Stomach (tissue), 19 donors: ENCODE measurements around the gene SF3B2. TPM values are rescaled to one million over a fixed set of nuclear protein-coding genes. Genes with fewer than 3 reads are reported as not detected.

Source experiments
- DNase-seq, 2 donors: peaks; one replicate each; pipeline versions ENCODE4 v3.0.0 to v3.0.0-alpha.2; 2013 to 2019
- H3K27ac ChIP-seq, 5 donors: fragments of 200-600 bp in 4 of 5; sonication (generic) in 4 of 5; one replicate each; pipeline ENCODE4 v1.5.1; 2013 to 2019; ENCODE audit warnings: mild to moderate bottlenecking in 1 of 5, moderate library complexity in 1 of 5
- H3K27me3 ChIP-seq, 3 donors: fragments of 200-600 bp; sonication (generic); one replicate each; pipeline ENCODE4 v1.5.1; 2017 to 2019; ENCODE audit warnings: mixed run types in 1 of 3
- H3K36me3 ChIP-seq, 4 donors: fragments of 200-600 bp; sonication (generic); 1 replicate in 3 of 4; 2 replicates in 1 of 4; pipeline ENCODE4 v1.5.1; 2016 to 2019
- H3K4me1 ChIP-seq, 4 donors: fragments of 200-600 bp; sonication (generic); one replicate each; pipeline ENCODE4 v1.5.1; 2016 to 2019
- H3K4me3 ChIP-seq, 4 donors: fragments of 200-600 bp; sonication (generic) in 3 of 4; one replicate each; pipeline ENCODE4 v1.5.1; 2016 to 2019; ENCODE audit warnings: mild to moderate bottlenecking in 1 of 4
- H3K9me3 ChIP-seq, 4 donors: fragments of 200-600 bp; sonication (generic); one replicate each; pipeline ENCODE4 v1.5.1; 2016 to 2019
- CTCF ChIP-seq, 7 experiments: fragments of 450-650 bp in 4 of 7; fragments of 200-600 bp in 3 of 7; sonication (generic) in 3 of 7; IDR thresholded peaks; one replicate each; pipeline ENCODE4 v1.5.1; 2016 to 2019; ENCODE audit warnings: antibody characterized with exemption in 7 of 7, control low read depth in 2 of 7, mild to moderate bottlenecking in 1 of 7
- EP300 ChIP-seq: sonication (generic); formaldehyde crosslinking; IDR thresholded peaks from one replicate; pipeline ENCODE4 v1.6.1; 2017; ENCODE audit warnings: antibody characterized with exemption
- POLR2A ChIP-seq, 4 donors: fragments of 450-650 bp; IDR thresholded peaks; one replicate each; pipeline ENCODE4 v1.6.1; 2016; ENCODE audit warnings: antibody characterized with exemption in 4 of 4, control low read depth in 2 of 4, mild to moderate bottlenecking in 1 of 4, moderate library complexity in 1 of 4
- POLR2AphosphoS5 ChIP-seq, 3 donors: sonication (generic); formaldehyde crosslinking; IDR thresholded peaks; one replicate each; pipeline ENCODE4 v1.6.1; 2016; ENCODE audit warnings: antibody characterized with exemption in 3 of 3
- WGBS, 5 donors: extraction: QIAGEN DNeasy Blood & Tissue Kit in 3 of 5; methylation state at CpG; one replicate each; pipeline versions ENCODE4 v1.1.5 to v1.1.7; 2013 to 2018; 5-methylcytosine and 5-hydroxymethylcytosine counted together
- intact Hi-C: fragments of 100-400 bp; cut with DNase I; formaldehyde crosslinking; loops from one replicate; pipeline ENCODE4 v1.15.1; 2023; ENCODE audit warnings: low total_unique reads
- long read RNA-seq, 10 donors: transcript quantifications; one replicate each; lab custom pipeline, GENCODE V29; 2026
- polyA plus RNA-seq, 3 donors: library from polyadenylated mRNA; stranded (reverse); fragments of 200-250 nt; gene quantifications; one replicate each; pipeline ENCODE4 v1.2.3, GENCODE V29; 2013
- total RNA-seq, 5 donors: library from RNA; depleted of rRNA; stranded (reverse); fragments of >200 nt; gene quantifications; one replicate each; pipeline versions ENCODE4 v1.1.0 to v1.2.3, GENCODE V29; 2014 to 2016
- donor health status: healthy with polysubstance abuse.
- donor health status: Bipolar disorder and iron deficiency.
- donor health status: healthy.

Gene SF3B2
- total RNA-seq, result 100 to 1,000 TPM in 4 of 5 donors, 10 to 100 TPM in 1; 52.7 to 366 (median 164) TPM
- polyA plus RNA-seq, result 100 to 1,000 TPM in 1 of 3 donors, 10 to 100 TPM in 2; 71.4 to 110 (median 99.9) TPM
- long read RNA-seq, donor 1, partial matches to known transcripts, result 24 of 30 reads
- long read RNA-seq, donor 1, other reads (novel, unspliced or antisense), result 0 of 30 reads
- long read RNA-seq, donor 2, transcript SF3B2-201 (22 exons, 2,903 nt), result major isoform, 10 of 25 reads
- long read RNA-seq, donor 2, partial matches to known transcripts, result 12 of 25 reads
- long read RNA-seq, donor 2, other reads (novel, unspliced or antisense), result 0 of 25 reads
- long read RNA-seq, donor 3, partial matches to known transcripts, result 9 of 15 reads
- long read RNA-seq, donor 3, other reads (novel, unspliced or antisense), result 0 of 15 reads
- long read RNA-seq, donor 4, result 0 reads
- long read RNA-seq, donor 5, transcript SF3B2-201 (22 exons, 2,903 nt), result major isoform, 5 of 44 reads
- long read RNA-seq, donor 5, partial matches to known transcripts, result 27 of 44 reads
- long read RNA-seq, donor 5, other reads (novel, unspliced or antisense), result 5 of 44 reads
- long read RNA-seq, donor 6, transcript SF3B2-201 (22 exons, 2,903 nt), result major isoform, 18 of 92 reads
- long read RNA-seq, donor 6, partial matches to known transcripts, result 69 of 92 reads
- long read RNA-seq, donor 6, other reads (novel, unspliced or antisense), result 0 of 92 reads
- long read RNA-seq, donor 7, partial matches to known transcripts, result 45 of 53 reads
- long read RNA-seq, donor 7, other reads (novel, unspliced or antisense), result 0 of 53 reads
- long read RNA-seq, donor 8, partial matches to known transcripts, result 43 of 53 reads
- long read RNA-seq, donor 8, other reads (novel, unspliced or antisense), result 0 of 53 reads
- long read RNA-seq, donor 9, partial matches to known transcripts, result 63 of 69 reads
- long read RNA-seq, donor 9, other reads (novel, unspliced or antisense), result 0 of 69 reads
- long read RNA-seq, donor 10, partial matches to known transcripts, result 5 of 6 reads
- long read RNA-seq, donor 10, other reads (novel, unspliced or antisense), result 0 of 6 reads

- peak within 1 kb of the TSS; percentile 72 to 98 (median 94) for H3K4me3 ChIP-seq
- H3K27me3 ChIP-seq, result peaks cover 0 to 29% (median 19%) of the 10 kb centered on the region in 3 donors
- H3K36me3 ChIP-seq, result peaks cover 28 to 37% (median 33%) of the 10 kb centered on the region in 4 donors
- WGBS, 5 donors, result 0 to 1% (median 0%) methylated on average over 19 to 84 of the region's 84 CpGs
- intact Hi-C loops, result no loop called here
- H3K27ac ChIP-seq, result peak within 1 kb of the TSS; percentile 80 to 94 (median 86)
- no peaks in the 10 kb centered on the region for H3K9me3 ChIP-seq
- peak; percentile 98 to 100 for DNase-seq
- TF ChIP-seq CTCF (IDR thresholded peaks at IDR 0.05), result no peak
- peak; percentile 74 to 98 (median 79) for TF ChIP-seq POLR2AphosphoS5 (IDR thresholded peaks at IDR 0.05)
- H3K4me1 ChIP-seq, result peaks cover 28 to 50% (median 35%) of the 10 kb centered on the region in 4 donors
Measured at GRCh38 chr11:66051766-66052663, at the start of gene SF3B2. TSS of gene SF3B2 (plus strand) at chr11:66052364. CDS start at chr11:66052385, 21 bp downstream.

GRCh38 chr11:66002648-66003225, 49.4 kb upstream of the SF3B2 start:
- 0 to 1% (median 1%) methylated on average over 11 to 40 of the region's 40 CpGs for WGBS, 5 donors
- Histone ChIP-seq H3K36me3 (peaks cover 37 to 53% (median 46%) of the 10 kb centered on the region in 4 donors), H3K4me1 (peaks cover 14 to 41% (median 35%) of the 10 kb centered on the region in 4 donors), H3K27me3 (no peaks in the 10 kb centered on the region), H3K4me3 (peak overlapping the region; percentile 84 to 99 (median 94)), H3K9me3 (no peaks in the 10 kb centered on the region), H3K27ac (peak overlapping the region; percentile 93 to 96 (median 94))
- peak in 2 of 7 experiments; percentile 7 to 21 for TF ChIP-seq CTCF (IDR thresholded peaks at IDR 0.05)
- TF ChIP-seq POLR2AphosphoS5 (IDR thresholded peaks at IDR 0.05), result peak; percentile 3 to 48 (median 30)
- no peak for TF ChIP-seq POLR2A (IDR thresholded peaks at IDR 0.05)
- peak in 1 of 2 donors; percentile 70 for DNase-seq
- intact Hi-C loops, result no loop called here

GRCh38 chr11:66003291-66003690, 48.9 kb upstream of the SF3B2 start:
- Histone ChIP-seq H3K9me3 (no peaks in the 10 kb centered on the region), H3K27me3 (no peaks in the 10 kb centered on the region), H3K36me3 (peaks cover 32 to 47% (median 41%) of the 10 kb centered on the region in 4 donors), H3K4me1 (peaks cover 14 to 41% (median 35%) of the 10 kb centered on the region in 4 donors), H3K27ac (peak overlapping the region; percentile 93 to 96 (median 94)), H3K4me3 (peak overlapping the region; percentile 84 to 99 (median 94))
- 47 to 79% (median 65%) methylated on average over 6 of the region's 6 CpGs for WGBS, 5 donors
- TF ChIP-seq EP300 (no peak), POLR2AphosphoS5 (IDR thresholded peaks at IDR 0.05) (no peak), CTCF (IDR thresholded peaks at IDR 0.05) (no peak), POLR2A (IDR thresholded peaks at IDR 0.05) (no peak)
- no peak for DNase-seq
- intact Hi-C loops, result no loop called here
